HEK293 (cell line): ENCODE results near the gene SCAF4.
"Not testable (repeated sequence)": the region's sequence is repeated elsewhere in the genome, so short reads cannot be mapped to it uniquely, and the experiment has no call there.

Experiments
- CTCF ChIA-PET: fragments of 350-600 bp; formaldehyde crosslinking; extraction: SDS; loops from one replicate; lab custom pipeline; 2021; ENCODE audit warnings: antibody characterized with exemption; lab: Yijun Ruan, JAX
- POLR2A ChIA-PET: fragments of 300-600 bp; formaldehyde crosslinking; extraction: SDS; loops from one replicate; lab custom pipeline; 2020; ENCODE audit warnings: antibody characterized with exemption, inconsistent platforms; lab: Yijun Ruan, JAX
- H3K27ac ChIP-seq: fragments of 200-500 bp; sonication (Bioruptor generic); 2 replicates; pipeline ENCODE4 v1.5.1; 2014; ENCODE audit warnings: low read depth, low read length, control low read depth, inconsistent platforms; ENCODE audit errors: extremely low read depth
- H3K36me3 ChIP-seq, 2 experiments: fragments of 200-500 bp in 1 of 2; sonication (Bioruptor generic) in 1 of 2; 1 replicate in 1 of 2; 2 replicates in 1 of 2; pipeline ENCODE4 v1.5.1; 2014 to 2017; ENCODE audit warnings: inconsistent platforms in 2 of 2, low read length in 2 of 2; ENCODE audit not compliant: control insufficient read depth in 2 of 2, insufficient read depth in 1 of 2
- H3K4me1 ChIP-seq: fragments of 200-500 bp; sonication (Bioruptor generic); 2 replicates; pipeline ENCODE4 v1.5.1; 2014; ENCODE audit warnings: mild to moderate bottlenecking, low read length, inconsistent platforms; ENCODE audit not compliant: control insufficient read depth, insufficient read depth
- H3K4me3 ChIP-seq: 2 replicates; pipeline ENCODE4 v1.5.1; 2011; ENCODE audit warnings: low read depth, mild to moderate bottlenecking, control low read depth, low read length, moderate library complexity
- H3K9me3 ChIP-seq: fragments of 200-500 bp; sonication (Bioruptor generic); 2 replicates; pipeline ENCODE4 v1.5.1; 2014; ENCODE audit warnings: low read depth, low read length, inconsistent platforms; ENCODE audit not compliant: control insufficient read depth, insufficient read depth
- GFI1B ChIP-seq: fragments of 450-650 bp; formaldehyde crosslinking; IDR thresholded peaks from 2 replicates; pipeline ENCODE4 v1.5.1; 2016; ENCODE audit warnings: missing biosample characterization, missing genetic modification characterization
- GLIS1 ChIP-seq: fragments of 450-650 bp; formaldehyde crosslinking; IDR thresholded peaks from 2 replicates; pipeline ENCODE4 v1.5.1; 2016; ENCODE audit warnings: missing biosample characterization, missing genetic modification characterization
- KLF8 ChIP-seq: fragments of 450-650 bp; formaldehyde crosslinking; IDR thresholded peaks from 2 replicates; pipeline ENCODE4 v1.5.1; 2016; ENCODE audit warnings: missing biosample characterization, missing genetic modification characterization
- MZF1 ChIP-seq: fragments of 450-650 bp; formaldehyde crosslinking; IDR thresholded peaks from 2 replicates; pipeline ENCODE4 v1.5.1; 2017; ENCODE audit warnings: missing biosample characterization, missing genetic modification characterization, borderline replicate concordance
- SP3 ChIP-seq: fragments of 450-650 bp; formaldehyde crosslinking; IDR thresholded peaks from 2 replicates; pipeline ENCODE4 v1.5.1; 2016; ENCODE audit warnings: missing biosample characterization, missing genetic modification characterization
- ZIC2 ChIP-seq: fragments of 450-650 bp; formaldehyde crosslinking; IDR thresholded peaks from 2 replicates; pipeline ENCODE4 v1.5.1; 2016; ENCODE audit warnings: missing biosample characterization, missing genetic modification characterization
- ZNF121 ChIP-seq: fragments of 450-650 bp; formaldehyde crosslinking; IDR thresholded peaks from 2 replicates; pipeline ENCODE4 v1.5.1; 2016; ENCODE audit warnings: missing biosample characterization, missing genetic modification characterization
- ZNF16 ChIP-seq: fragments of 450-650 bp; formaldehyde crosslinking; IDR thresholded peaks from 2 replicates; pipeline ENCODE4 v1.5.1; 2016; ENCODE audit warnings: low read depth, missing biosample characterization, missing genetic modification characterization
- ZNF341 ChIP-seq: fragments of 450-650 bp; formaldehyde crosslinking; IDR thresholded peaks from 2 replicates; pipeline ENCODE4; 2016; ENCODE audit warnings: low read depth, missing biosample characterization, missing genetic modification characterization
- ZNF426 ChIP-seq: fragments of 450-650 bp; formaldehyde crosslinking; IDR thresholded peaks from 2 replicates; pipeline ENCODE4 v1.5.1; 2017; ENCODE audit warnings: missing biosample characterization, missing genetic modification characterization, mild to moderate bottlenecking, inconsistent platforms, moderate library complexity
- ZNF660 ChIP-seq: fragments of 450-650 bp; IDR thresholded peaks from 2 replicates; pipeline ENCODE4 v1.5.1; 2018; ENCODE audit warnings: missing biosample characterization, mild to moderate bottlenecking, missing genetic modification characterization
- ZNF747 ChIP-seq: fragments of 450-650 bp; formaldehyde crosslinking; IDR thresholded peaks from 2 replicates; pipeline ENCODE4 v1.5.1; 2016; ENCODE audit warnings: missing biosample characterization, missing genetic modification characterization
- TF ChIP-seq, protein P1 (sequence below): fragments of 450-650 bp; formaldehyde crosslinking; conservative IDR thresholded peaks from 2 replicates; pipeline ENCODE4 v1.5.1; 2016; ENCODE audit warnings: low read depth, missing biosample characterization, missing genetic modification characterization
- TF ChIP-seq, protein P2 (sequence below): fragments of 450-650 bp; formaldehyde crosslinking; IDR thresholded peaks from 2 replicates; pipeline ENCODE4 v1.5.1; 2016; ENCODE audit warnings: missing biosample characterization, missing genetic modification characterization, borderline replicate concordance
- TF ChIP-seq, protein P3 (sequence below): fragments of 450-650 bp; formaldehyde crosslinking; IDR thresholded peaks from 2 replicates; pipeline ENCODE4 v1.5.1; 2016; ENCODE audit warnings: missing biosample characterization, missing genetic modification characterization
- TF ChIP-seq, protein P4 (sequence below): fragments of 450-650 bp; formaldehyde crosslinking; IDR thresholded peaks from 2 replicates; pipeline ENCODE4 v1.5.1; 2016; ENCODE audit warnings: missing biosample characterization, missing genetic modification characterization
- TF ChIP-seq, protein P5 (sequence below): fragments of 450-650 bp; formaldehyde crosslinking; IDR thresholded peaks from 2 replicates; pipeline ENCODE4 v1.5.1; 2016; ENCODE audit warnings: missing biosample characterization, missing genetic modification characterization

Gene SCAF4

DNA sequence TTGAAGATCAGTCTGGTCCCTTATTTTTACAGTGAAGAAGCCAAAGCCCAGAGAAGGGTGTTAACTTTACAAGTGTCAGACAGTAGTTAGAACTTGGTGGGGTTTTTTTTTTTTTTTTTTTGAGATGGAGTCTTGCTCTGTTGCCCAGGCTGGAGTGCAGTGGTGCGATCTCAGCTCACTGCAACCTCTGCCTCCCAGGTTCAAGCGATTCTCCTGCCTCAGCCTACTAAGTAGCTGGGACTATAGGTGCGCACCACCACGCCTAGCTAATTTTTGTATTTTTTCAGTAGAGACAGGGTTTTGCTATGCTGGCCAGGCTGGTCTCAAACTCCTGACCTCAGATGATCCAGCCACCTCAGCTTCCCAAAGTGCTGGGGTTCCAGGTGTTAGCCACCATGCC, 66.0 kb downstream of the SCAF4 start:
- CTCF ChIA-PET: interaction anchor here (0.9 kb wide), 1 partner anchor 42 kb away, joined by 4 read pairs; no protein-coding TSS in a partner anchor
- H3K4me1 ChIP-seq, POLR2A ChIA-PET: not testable (repeated sequence)

DNA sequence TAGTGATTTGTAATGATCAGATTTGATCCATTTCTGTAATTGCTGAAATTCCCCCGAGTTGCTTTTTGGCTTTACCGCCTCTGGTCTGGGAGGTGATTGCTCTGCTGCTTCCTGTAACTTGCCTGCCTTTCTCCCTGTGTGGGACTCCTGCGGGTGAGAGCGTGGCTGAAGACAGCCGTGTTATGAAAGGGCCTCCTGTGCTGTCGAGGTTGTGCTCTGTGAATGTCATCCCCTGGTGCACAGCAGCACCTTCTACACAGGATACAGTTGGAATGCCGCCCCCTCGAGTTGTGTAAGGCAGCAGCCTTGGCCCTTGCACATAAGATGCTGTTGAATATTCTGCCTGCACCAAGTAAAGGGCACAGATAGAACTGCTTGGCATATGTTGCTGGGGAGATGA, 66.5 kb downstream of the SCAF4 start:
- no peak overlapping the region for H3K27ac ChIP-seq
- H3K9me3 ChIP-seq: no peaks in the 10 kb centered on the region
- peaks cover 45 to 69% of the 10 kb centered on the region in 2 experiments for H3K36me3 ChIP-seq
- H3K4me3 ChIP-seq: no peak overlapping the region
- ChIA-PET POLR2A (no interaction called here), CTCF (no interaction called here)
- H3K4me1 ChIP-seq: 0 out of 2 replicates have a peak, but pooled peaks cover 6% of the 10 kb centered on the region
- no peak for TF ChIP-seq ZNF426 (tag by site-specific recombination)
- TF ChIP-seq MZF1 (tag by site-specific recombination): peak; percentile 52; the same call in 1 of the 2 replicates
- TF ChIP-seq, protein P1, sequence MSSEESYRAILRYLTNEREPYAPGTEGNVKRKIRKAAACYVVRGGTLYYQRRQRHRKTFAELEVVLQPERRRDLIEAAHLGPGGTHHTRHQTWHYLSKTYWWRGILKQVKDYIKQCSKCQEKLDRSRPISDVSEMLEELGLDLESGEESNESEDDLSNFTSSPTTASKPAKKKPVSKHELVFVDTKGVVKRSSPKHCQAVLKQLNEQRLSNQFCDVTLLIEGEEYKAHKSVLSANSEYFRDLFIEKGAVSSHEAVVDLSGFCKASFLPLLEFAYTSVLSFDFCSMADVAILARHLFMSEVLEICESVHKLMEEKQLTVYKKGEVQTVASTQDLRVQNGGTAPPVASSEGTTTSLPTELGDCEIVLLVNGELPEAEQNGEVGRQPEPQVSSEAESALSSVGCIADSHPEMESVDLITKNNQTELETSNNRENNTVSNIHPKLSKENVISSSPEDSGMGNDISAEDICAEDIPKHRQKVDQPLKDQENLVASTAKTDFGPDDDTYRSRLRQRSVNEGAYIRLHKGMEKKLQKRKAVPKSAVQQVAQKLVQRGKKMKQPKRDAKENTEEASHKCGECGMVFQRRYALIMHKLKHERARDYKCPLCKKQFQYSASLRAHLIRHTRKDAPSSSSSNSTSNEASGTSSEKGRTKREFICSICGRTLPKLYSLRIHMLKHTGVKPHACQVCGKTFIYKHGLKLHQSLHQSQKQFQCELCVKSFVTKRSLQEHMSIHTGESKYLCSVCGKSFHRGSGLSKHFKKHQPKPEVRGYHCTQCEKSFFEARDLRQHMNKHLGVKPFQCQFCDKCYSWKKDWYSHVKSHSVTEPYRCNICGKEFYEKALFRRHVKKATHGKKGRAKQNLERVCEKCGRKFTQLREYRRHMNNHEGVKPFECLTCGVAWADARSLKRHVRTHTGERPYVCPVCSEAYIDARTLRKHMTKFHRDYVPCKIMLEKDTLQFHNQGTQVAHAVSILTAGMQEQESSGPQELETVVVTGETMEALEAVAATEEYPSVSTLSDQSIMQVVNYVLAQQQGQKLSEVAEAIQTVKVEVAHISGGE (tag by site-specific recombination): peak; percentile 93
- 0 out of 2 replicates have a peak, but pooled peaks have one; percentile 3 for TF ChIP-seq ZNF660
- peak; percentile 65 for TF ChIP-seq ZIC2 (tag by site-specific recombination)
- 0 out of 2 replicates have a peak, but pooled peaks have one; percentile 25 for TF ChIP-seq ZNF341
- no peak for TF ChIP-seq ZNF16 (tag by site-specific recombination)
- no peak for TF ChIP-seq ZNF747 (tag by site-specific recombination)
- TF ChIP-seq KLF8 (tag by site-specific recombination): no peak
- TF ChIP-seq, protein P2, sequence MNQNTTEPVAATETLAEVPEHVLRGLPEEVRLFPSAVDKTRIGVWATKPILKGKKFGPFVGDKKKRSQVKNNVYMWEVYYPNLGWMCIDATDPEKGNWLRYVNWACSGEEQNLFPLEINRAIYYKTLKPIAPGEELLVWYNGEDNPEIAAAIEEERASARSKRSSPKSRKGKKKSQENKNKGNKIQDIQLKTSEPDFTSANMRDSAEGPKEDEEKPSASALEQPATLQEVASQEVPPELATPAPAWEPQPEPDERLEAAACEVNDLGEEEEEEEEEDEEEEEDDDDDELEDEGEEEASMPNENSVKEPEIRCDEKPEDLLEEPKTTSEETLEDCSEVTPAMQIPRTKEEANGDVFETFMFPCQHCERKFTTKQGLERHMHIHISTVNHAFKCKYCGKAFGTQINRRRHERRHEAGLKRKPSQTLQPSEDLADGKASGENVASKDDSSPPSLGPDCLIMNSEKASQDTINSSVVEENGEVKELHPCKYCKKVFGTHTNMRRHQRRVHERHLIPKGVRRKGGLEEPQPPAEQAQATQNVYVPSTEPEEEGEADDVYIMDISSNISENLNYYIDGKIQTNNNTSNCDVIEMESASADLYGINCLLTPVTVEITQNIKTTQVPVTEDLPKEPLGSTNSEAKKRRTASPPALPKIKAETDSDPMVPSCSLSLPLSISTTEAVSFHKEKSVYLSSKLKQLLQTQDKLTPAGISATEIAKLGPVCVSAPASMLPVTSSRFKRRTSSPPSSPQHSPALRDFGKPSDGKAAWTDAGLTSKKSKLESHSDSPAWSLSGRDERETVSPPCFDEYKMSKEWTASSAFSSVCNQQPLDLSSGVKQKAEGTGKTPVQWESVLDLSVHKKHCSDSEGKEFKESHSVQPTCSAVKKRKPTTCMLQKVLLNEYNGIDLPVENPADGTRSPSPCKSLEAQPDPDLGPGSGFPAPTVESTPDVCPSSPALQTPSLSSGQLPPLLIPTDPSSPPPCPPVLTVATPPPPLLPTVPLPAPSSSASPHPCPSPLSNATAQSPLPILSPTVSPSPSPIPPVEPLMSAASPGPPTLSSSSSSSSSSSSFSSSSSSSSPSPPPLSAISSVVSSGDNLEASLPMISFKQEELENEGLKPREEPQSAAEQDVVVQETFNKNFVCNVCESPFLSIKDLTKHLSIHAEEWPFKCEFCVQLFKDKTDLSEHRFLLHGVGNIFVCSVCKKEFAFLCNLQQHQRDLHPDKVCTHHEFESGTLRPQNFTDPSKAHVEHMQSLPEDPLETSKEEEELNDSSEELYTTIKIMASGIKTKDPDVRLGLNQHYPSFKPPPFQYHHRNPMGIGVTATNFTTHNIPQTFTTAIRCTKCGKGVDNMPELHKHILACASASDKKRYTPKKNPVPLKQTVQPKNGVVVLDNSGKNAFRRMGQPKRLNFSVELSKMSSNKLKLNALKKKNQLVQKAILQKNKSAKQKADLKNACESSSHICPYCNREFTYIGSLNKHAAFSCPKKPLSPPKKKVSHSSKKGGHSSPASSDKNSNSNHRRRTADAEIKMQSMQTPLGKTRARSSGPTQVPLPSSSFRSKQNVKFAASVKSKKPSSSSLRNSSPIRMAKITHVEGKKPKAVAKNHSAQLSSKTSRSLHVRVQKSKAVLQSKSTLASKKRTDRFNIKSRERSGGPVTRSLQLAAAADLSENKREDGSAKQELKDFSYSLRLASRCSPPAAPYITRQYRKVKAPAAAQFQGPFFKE: no peak
- TF ChIP-seq, protein P3, sequence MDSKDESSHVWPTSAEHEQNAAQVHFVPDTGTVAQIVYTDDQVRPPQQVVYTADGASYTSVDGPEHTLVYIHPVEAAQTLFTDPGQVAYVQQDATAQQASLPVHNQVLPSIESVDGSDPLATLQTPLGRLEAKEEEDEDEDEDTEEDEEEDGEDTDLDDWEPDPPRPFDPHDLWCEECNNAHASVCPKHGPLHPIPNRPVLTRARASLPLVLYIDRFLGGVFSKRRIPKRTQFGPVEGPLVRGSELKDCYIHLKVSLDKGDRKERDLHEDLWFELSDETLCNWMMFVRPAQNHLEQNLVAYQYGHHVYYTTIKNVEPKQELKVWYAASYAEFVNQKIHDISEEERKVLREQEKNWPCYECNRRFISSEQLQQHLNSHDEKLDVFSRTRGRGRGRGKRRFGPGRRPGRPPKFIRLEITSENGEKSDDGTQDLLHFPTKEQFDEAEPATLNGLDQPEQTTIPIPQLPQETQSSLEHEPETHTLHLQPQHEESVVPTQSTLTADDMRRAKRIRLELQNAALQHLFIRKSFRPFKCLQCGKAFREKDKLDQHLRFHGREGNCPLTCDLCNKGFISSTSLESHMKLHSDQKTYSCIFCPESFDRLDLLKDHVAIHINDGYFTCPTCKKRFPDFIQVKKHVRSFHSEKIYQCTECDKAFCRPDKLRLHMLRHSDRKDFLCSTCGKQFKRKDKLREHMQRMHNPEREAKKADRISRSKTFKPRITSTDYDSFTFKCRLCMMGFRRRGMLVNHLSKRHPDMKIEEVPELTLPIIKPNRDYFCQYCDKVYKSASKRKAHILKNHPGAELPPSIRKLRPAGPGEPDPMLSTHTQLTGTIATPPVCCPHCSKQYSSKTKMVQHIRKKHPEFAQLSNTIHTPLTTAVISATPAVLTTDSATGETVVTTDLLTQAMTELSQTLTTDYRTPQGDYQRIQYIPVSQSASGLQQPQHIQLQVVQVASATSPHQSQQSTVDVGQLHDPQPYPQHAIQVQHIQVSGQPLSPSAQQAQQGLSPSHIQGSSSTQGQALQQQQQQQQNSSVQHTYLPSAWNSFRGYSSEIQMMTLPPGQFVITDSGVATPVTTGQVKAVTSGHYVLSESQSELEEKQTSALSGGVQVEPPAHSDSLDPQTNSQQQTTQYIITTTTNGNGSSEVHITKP (tag by site-specific recombination): no peak
- TF ChIP-seq GFI1B (tag by site-specific recombination): no peak
- TF ChIP-seq, protein P4, sequence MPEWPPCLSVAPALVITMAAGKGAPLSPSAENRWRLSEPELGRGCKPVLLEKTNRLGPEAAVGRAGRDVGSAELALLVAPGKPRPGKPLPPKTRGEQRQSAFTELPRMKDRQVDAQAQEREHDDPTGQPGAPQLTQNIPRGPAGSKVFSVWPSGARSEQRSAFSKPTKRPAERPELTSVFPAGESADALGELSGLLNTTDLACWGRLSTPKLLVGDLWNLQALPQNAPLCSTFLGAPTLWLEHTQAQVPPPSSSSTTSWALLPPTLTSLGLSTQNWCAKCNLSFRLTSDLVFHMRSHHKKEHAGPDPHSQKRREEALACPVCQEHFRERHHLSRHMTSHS (tag by site-specific recombination): no peak
- peak; percentile 77 for TF ChIP-seq GLIS1 (tag by site-specific recombination)
- no peak for TF ChIP-seq SP3 (tag by site-specific recombination)

More for the DNA sequence above, 66.0 kb downstream of the SCAF4 start:
- H3K27ac ChIP-seq, H3K9me3 ChIP-seq, H3K4me3 ChIP-seq: not testable (repeated sequence)
- TF ChIP-seq ZNF121: peak; percentile 96
- TF ChIP-seq, protein P5, sequence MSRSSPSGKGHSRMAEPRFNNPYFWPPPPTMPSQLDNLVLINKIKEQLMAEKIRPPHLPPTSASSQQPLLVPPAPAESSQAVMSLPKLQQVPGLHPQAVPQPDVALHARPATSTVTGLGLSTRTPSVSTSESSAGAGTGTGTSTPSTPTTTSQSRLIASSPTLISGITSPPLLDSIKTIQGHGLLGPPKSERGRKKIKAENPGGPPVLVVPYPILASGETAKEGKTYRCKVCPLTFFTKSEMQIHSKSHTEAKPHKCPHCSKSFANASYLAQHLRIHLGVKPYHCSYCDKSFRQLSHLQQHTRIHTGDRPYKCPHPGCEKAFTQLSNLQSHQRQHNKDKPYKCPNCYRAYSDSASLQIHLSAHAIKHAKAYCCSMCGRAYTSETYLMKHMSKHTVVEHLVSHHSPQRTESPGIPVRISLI (tag by site-specific recombination): 0 out of 2 replicates have a peak, but pooled peaks have one; percentile 64
- H3K36me3 ChIP-seq: peaks cover 49 to 73% of the 10 kb centered on the region in 2 experiments
